LNCaP clone FGC (cell line): ENCODE data around the gene NINJ1.
A peak's percentile ranks its signal among the peaks of the same experiment; 100 is the strongest.

Experiments used
- DNase-seq: peaks from one replicate; pipeline ENCODE4 v3.0.0-alpha.2; 2011; ENCODE audit warnings: low read depth
- H3K4me3 ChIP-seq: 2 replicates; pipeline ENCODE4 v1.5.1; 2011; ENCODE audit warnings: mild to moderate bottlenecking, low read depth, low read length, control low read depth
- TF ChIP-seq, protein P1 (sequence below): IDR thresholded peaks from 2 replicates; pipeline ENCODE4 v1.5.1; 2012; ENCODE audit warnings: mild to moderate bottlenecking; ENCODE audit not compliant: control insufficient read depth, insufficient read depth; ENCODE audit errors: extremely low read depth

Gene NINJ1

DNA sequence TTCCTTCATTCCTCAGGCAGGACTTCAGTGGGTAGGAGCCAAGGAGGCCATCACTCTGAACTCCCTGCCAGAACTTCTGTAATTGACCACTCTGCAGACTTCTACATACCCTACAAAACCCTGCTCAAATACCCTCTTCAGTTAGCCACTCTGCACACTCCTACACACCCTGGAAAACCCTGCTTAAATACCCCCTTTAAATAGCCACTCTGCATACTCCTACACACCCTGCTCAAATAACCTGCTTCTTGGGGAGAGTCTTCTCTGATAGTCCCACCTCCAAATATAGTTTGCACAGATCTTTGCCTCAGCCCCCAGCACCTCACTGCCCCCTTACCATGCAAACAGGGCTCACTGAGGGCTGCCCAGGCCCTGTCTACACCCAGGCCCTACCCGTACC is 56.7 kb downstream of the NINJ1 start:
- DNase-seq = no peak
- no peak overlapping the region for H3K4me3 ChIP-seq
- TF ChIP-seq, protein P1, sequence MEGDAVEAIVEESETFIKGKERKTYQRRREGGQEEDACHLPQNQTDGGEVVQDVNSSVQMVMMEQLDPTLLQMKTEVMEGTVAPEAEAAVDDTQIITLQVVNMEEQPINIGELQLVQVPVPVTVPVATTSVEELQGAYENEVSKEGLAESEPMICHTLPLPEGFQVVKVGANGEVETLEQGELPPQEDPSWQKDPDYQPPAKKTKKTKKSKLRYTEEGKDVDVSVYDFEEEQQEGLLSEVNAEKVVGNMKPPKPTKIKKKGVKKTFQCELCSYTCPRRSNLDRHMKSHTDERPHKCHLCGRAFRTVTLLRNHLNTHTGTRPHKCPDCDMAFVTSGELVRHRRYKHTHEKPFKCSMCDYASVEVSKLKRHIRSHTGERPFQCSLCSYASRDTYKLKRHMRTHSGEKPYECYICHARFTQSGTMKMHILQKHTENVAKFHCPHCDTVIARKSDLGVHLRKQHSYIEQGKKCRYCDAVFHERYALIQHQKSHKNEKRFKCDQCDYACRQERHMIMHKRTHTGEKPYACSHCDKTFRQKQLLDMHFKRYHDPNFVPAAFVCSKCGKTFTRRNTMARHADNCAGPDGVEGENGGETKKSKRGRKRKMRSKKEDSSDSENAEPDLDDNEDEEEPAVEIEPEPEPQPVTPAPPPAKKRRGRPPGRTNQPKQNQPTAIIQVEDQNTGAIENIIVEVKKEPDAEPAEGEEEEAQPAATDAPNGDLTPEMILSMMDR = no peak

DNA sequence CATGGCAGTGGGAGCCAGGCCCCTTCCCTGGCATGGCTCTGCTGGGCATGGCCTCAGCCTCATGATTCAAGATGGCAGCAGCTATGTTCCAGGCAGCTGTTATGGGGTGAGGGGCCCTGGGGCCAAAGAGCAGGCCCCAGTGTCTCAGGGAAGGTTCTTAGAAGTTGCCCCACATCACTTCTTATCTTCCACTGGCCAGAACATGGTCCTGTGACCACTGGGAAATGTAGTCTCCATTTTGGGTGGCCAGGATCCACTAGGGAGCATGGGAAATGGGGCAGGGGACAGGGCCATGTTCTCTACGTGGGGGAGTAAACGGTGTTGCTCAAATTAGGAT is 57.3 kb downstream of the NINJ1 start:
- no peak overlapping the region for H3K4me3 ChIP-seq
- TF ChIP-seq, protein P1 = no peak
- DNase-seq = no peak

DNA sequence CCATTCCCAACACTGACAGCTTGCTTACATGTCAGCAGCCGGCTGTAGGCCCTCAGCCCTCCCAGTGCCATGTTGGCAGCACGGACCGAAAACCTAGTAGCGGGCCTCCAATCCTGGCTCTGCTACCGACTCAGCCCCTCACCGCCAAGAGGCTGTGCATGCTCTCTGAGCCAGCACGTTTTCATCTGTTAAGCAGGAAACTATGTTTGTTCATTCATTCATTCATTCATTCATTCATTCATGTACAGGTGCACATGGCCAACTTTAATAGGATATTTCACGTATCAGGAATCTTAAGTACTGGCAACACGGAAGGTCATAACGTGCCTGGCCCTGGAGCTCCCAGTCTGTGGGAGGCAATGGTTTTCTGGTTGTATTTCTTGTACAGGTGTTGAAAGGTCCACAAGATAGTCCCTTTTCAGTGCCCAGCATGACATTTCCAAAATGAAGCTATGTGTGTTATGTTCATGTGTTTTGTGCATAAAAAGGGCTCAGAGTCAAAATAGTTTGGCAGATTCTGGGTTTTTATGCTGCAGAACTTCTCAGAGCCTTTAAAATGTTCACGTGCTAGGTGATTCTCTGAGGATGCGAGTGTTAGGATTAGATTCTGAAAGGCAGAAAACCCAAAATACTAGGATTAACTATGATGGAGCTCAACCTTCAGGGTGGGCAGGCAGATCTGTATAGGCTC is 57.8 kb downstream of the NINJ1 start:
- no peak overlapping the region for H3K4me3 ChIP-seq
- DNase-seq = no peak
- TF ChIP-seq, protein P1 = no peak

DNA sequence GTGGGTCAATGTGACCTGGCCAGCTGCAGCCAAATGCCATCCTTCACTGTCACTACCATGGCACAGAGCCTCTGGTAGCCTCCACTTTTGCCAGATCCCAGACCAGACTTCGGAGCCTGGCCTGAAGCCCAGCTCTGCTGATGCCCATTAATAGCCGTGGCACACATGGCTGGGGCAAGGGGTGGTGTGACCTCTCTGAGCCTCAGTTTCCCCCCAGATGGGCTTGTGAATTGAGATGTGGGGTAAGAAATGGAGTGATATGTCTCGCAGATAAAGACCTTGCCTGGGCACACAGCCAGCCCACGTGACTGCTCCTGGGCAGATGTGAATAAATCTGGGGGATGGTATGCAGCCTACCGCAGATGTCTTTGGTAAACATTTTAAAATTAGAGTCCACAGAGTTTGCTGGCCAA is 61.7 kb downstream of the NINJ1 start:
- DNase-seq = peak; percentile 35
- H3K4me3 ChIP-seq = no peak overlapping the region
- TF ChIP-seq, protein P1 = no peak
